Glomerular visceral epithelial cell (primary cell): ENCODE results near the gene PAK6.

ENCODE experiments used
- DNase-seq: peaks from one replicate; pipeline ENCODE4 v3.0.0-alpha.2; 2016; ENCODE audit errors: extremely low spot score

Gene PAK6

DNA sequence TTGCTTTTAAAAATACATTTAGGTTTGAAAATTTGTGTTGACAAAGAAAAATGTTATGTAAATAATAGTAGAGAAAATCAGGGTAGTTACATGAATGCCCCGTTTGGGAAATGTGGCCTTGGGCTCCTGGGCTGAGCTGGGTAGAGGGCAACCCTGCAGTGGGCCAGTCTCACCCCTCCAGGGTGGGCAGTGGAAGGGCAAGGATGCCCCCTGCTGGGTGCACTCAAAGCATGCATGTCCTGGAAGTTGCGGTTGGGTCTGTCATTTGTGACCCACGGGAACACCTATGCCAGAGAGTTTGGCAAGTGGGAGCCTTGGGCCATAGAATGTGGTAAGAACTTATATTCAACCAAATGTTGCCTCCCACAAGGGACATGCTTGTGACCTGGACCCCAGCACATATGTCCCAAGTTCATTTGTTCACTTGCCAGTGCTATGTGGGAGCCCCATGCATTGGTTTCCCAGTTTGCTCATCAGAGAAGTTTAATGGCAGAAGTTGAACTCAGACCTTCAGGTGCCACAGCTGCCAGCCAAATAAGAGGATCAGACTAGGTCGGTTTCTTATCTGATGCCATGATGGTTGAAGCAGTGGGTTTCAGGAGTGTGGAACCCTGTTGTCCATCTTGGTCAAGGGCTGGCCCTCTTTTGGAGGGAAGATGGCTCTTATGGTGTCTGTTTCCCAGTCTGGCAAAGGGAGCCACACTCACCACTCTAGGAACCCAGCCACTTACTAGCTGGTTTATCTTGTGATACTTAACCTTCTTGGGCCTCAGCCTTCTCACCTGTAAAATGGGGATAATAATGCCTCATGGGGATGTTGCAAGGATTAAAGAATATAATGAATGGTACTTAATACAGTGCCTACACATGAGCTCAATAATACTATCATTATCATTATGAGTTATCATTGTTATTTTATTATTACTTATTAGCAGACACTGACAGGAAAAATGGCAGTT, 71.4 kb downstream of the PAK6 start:
- DNase-seq, result peak; percentile 39

DNA sequence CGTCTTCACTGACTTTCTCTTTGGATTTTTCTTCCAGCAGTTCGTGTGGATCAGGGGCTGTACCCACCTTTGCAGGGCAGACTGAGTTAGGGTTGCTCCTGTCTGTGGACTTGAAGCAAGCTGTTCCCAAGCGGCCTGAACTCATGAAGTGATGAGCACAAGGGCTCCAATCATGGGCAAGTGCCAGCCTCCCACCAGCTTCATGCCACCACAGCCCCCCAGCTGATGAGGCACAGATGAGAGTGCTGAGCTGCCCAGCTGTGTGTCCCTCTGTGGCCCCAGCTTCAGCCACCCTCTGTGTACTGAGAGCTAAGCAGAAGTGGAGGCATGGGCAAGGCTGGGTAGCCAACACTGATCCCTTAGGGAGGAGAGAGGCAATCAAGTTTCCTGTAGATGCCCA, 72.1 kb downstream of the PAK6 start:
- DNase-seq, result no peak

DNA sequence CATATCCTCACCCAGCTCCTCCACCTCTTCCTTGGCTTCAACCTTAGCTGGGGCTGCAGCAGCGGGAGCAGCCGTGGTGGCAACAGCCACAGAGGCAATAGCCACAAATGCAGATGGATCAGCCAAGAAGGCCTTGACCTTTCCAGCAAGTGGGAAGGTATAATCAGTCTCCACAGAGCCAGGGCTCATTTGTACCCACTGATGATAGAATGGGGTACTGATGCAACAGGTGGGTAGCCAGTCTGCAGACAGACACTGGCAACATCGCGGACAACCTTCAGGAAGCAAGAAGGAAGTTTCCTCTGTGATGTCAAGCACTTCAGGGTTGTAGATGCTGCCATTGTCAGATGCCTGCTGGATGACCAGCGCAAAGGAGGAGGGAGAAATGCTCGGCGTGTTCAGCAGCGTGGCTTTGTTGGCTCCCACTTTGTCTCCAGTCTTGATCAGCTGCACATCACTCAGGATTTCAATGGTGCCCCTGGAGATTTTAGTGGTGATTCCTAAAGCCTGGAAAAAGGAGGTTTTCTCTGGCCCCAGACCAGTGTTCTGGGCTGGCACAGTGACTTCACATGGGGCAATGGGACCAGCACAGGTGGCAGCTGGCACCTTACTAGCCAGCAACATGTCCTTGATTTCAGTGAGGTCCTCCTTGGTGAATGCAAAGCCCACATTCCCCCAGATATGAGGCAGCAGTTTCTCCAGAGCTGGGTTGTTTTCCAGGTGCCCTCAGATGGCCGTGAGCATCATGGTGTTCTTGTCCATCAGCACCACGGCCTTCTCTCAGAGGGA, 73.7 kb downstream of the PAK6 start:
- no peak for DNase-seq

DNA sequence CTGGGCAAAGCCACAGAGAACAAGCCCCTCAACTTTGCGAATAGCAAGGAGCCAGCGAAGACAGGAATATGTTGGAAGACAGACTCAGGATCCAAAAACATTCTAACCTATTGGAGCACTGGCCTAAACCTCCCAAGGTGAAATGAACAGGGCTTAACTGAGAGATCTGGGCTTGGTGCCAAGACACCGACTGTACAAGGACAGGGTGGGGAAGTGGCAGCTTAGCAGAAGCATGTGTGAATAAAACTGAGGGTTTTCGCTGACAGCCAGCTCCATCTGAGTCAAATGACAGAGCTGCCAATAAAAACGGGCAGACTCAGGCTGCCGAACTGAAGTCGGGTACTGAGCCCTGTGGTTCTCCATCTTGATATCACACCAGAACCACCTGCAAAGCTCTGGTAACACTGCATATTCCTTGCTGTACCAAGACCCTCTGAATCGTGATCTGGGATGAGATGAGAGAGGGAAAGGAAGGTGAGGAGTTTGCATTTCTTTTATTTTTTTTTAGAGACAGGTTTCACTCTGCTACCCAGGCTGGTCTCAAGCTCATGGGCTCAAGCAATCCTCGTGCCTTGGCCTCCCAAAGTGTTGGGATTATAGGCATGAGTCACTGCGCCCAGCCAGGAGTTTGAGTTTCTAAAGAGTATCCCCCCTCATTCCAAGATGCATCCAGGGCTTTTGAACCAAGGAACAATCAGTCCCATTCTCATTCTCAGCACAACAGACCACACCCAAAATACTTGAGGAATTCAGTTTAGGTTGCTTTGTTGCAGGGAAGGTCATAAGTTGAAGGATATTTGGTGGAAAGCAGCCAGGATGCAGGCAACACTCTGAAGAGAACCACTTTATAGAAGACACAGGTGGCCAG, 74.9 kb downstream of the PAK6 start:
- peak; percentile 53 for DNase-seq

DNA sequence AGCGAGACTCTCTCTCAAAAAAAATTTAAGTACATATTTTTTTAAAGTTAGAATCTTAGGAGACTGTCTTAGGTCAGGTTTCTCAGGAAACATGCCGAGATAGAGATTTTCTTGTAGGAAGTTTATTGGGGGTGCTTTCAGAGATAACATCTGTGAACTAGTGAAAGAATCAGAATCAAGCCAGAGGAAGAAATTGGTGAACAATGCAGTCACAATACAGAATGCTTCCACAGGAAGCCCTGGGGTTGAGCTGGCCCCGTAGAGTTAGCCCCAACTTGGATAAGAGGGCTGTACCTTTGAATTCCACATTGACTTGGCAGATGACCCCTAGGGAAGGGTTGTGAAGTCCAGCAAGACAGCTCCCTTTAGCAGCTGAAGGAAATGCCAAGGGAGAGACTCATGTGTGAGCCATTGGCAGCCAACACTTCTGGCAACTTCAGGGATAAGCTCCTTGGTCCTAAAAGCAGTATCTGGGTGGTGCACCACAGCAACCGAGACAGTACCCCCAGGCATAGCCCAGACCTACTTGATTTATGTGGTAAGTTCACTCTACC, 75.9 kb downstream of the PAK6 start:
- no peak for DNase-seq

DNA sequence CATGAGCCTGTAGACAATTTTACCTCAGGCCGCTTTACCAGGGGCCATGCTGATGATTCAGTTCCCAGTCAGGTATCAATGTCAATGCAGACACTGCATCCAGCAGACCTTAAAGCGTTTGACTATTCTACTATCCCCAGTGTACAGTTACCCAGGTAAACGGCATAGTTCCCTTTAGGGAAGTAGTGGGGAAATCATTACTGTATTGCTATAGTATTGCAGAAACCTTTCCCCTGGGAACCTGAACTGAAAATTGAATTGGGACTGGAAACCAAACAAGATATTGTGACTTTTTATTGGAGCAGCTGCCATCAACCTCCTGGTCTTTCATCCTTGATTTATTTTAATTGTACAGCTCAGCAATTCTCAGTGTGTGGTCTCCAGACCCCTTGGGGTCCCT, 78.1 kb downstream of the PAK6 start:
- no peak for DNase-seq

DNA sequence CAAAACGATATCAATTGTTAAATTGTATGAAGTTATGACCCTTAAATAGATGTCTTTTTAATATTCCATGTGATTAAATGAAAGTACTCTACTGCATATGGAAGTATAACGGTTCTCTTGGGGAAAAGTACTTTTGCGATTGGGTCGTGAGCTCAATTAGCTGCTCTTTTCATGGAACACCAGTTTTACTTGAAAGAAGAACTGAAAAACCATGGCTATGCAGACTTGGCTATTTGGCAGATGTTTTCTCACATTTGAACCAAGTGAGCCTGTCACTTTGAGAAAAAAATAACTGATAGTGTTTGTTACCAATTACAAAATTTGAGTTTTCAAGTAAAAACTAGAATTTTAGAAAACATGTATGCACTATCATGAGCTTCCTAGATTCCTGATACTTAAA, 78.7 kb downstream of the PAK6 start:
- no peak for DNase-seq

DNA sequence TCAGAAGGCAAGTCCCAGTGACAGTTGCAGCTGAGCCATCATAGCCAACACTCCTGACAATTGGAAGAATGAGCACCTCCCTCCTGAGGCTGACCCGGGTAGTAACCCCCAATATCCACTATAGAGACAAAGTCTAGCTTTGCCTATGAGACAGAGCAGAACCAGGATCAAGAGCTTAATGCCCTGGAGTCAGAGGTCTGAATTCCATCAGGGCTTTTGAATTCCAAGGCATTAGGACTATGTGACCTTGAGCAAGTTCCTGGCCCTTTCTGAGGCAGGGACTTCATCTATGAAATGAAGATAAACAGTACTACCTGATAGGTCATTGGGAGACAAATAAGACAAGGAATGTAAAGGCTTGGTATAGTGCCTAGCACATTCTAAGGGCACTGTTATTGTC, 81.5 kb downstream of the PAK6 start:
- DNase-seq, result no peak

DNA sequence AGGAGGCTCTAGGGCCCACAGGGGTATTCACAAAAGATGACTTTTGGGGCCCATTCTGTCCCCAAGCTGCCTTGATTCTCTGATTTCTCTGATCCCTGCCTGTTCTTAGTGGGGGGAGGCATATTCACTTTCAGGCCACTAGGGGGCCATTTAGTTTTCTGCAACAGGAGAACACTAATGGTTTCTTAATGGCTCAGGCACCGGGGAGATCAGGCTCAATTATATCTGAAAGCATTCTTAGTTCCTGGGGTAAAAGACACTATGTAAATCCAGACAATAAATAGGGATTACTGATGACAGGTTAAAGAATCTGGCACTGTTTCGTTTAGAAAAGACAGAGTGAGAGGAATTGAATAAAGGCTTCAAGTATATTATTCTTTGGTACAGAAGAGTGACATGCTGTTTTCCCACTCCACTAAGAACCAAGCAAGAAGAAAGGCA, 82.1 kb downstream of the PAK6 start:
- peak; percentile 67 for DNase-seq

DNA sequence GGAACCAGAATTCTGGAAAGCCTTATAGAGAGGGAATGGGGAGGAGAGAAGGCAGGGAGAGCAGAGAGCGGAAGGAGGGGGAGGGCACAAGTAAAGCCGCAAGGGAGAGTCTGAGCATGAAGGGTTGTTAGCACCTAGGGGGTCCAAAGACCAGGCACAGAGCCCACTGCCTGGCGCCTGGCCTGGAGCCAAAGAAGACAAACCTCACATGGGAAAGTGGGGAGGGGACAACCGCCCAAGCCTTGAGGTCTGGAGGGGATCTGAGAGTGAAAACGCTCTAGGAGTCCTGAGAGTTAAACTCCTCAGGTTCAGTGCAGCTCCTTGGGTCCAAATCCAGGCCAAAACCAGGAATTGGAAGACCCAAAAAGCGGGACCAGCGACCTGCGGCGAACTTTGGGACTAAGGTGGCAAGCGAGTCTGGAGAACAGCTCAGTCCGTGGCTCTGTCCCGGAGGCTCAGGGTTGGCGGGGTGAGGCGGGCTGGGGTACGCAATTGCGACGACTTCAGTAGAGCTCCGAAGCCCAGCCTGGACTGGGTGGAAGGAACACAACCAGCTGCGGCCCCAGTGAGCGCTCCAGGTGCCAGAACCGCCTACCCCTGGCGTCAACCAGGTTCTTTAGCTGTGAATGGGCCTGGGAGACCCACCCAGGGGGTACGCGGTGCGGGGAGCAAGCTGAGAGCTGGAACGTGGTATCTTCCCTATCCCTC, 83.8 kb downstream of the PAK6 start:
- no peak for DNase-seq

DNA sequence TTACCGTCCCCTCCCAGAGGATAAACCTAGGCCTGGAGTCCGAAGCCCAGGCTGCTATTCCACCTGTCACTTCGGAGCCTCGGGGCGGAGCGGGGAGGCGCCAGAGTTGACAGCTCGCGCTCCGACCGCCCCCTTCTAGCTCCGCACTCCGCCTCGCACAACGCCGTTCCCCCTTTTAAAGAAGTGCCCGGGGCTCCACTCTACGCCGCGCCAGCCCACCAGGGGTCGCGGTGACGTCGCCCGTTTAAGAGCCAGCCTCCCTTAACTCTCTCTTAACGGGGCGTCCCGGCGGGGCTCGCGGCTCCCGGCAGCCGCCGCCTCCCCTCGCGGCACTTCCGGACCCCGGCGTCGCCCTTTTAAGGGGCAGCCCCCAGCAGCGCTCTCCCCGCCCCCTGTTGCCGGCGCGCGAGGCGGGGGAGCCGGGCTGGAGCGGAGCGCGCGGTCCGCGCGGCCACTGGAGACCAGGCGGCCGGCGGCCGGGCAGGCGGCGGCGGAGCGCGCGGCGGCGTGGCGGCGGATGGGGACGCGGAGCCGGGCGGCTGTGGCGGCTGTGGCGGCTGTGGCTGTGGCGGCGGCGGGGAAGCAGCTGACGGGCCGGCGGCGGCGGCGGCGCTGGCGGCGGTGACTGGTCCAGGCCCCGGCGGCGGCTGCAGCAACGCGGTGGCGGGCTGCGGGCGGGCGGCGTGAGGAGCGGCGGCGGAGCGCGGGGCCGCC, 84.5 kb downstream of the PAK6 start, which contains the start of gene INAFM2:
TSS of gene INAFM2 (plus strand) at position 454 of the 714 bp plus-strand sequence. CDS start 364 bp downstream, outside the sequence.
- peak; percentile 97 for DNase-seq

DNA sequence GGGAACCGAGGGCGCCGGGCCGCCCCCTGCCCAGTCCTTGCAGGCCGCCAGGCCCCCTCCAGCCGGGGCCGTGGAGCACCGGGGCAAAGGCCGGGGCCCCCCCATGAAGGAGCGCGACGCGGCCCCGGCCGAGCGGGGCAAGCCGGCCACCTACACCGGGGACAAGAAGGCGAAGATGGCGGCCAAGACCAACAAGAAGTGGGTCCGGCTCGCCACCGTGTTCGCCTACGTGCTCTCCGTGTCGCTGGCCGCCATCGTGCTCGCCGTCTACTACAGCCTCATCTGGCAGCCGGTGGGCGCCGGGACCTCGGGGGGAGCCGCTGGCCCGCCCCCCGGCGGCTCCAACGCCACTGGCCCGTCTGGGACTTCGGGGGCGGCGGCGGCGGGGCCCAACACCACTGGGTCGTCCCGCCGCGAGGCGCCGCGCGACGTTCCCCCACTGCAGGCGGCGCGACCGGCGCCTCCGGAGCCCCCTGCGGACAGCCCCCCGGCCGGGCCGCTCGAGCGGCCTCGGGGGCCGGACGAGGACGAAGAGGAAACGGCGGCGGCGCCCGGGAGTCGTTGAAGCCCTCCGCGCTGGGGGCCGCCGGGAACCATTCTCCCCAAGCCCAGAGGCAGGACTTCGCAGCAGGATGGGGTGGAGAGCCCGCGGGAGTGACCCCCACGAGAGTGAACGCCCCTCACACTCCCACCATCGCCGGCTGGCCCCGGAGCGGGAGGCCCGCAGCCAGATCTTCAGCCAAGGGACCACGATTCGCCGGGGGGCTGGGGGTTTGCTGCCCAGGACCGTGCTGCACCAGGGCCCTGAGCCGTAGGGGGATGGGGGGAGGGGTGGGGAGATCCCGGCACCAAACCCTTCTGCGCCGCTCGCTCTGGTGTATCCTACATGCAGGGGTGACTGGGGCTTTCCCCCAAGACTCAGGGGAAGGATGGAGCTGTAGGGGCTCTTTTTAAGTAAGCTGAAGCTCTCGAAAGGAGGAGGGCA, 85.4 kb downstream of the PAK6 start:
- no peak for DNase-seq

DNA sequence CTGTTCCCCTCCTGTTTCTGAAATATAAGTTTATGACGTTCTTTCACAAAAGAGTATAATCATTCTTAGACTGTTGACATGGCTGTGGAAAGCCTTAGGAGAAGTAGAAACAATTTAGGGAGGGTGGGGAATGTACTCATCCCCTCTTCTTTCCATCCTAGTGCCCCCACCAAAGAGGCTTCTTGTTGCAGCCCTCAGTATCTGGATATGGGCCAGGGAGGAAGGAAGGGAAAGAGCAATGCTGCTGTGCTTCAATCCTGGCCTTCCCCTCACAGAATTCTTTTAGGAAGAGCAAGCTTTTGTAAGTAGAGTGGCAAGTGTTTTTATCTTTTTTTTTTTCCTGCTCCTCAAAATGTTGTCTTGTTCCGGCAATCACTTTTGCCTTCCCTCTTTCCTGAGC, 86.3 kb downstream of the PAK6 start:
- no peak for DNase-seq

DNA sequence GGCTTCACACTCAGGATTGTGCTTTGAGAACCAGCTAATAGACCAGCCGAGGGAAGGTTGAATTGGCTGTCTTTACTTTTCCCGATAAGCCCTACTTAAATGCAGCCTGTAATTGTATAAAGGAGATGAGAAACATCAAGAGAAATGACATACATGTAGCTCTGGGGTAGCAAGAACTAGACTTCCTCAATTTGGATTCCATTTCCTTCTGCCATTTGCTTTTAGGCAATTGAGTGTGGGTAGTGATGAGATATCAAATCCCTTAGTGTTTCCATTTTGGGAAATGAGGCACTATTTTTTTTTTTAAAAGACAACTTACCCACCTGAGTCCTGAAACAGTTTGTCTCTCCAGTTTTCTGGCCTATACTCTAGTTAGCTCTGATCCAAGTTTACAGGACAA, 86.8 kb downstream of the PAK6 start:
- DNase-seq, result no peak
